ENCODE data around the gene CACHD1. TPM values are rescaled to one million over a fixed set of nuclear protein-coding genes. Genes with fewer than 3 reads are reported as not detected.

CACHD1 gene
- total RNA-seq, 1 donor from 2014 or later = 12.1 TPM

DNA sequence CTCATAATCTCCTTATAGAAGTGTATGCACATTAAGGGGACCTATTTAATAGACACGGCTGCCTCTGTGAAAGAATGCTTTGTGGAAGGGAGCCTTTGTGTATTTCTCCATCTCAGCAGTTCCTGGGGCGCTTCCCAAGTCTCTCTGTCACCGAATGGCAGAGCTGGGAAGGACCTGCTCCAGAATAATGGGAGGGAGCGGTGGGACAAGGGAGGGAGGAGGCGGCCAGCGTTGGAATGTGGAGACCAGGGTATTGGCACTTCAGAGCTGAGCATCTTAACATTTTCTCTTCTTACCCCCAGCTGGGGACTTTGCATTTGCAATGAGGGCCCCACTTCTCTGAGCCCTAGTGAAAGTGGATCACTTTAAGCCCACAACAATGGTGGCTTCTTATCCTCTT, 23.9 kb downstream of the CACHD1 start:
- H3K36me3 ChIP-seq (ENCODE audit: control insufficient read depth, insufficient read depth, low read length) = no peaks in the 10 kb centered on the region
- TF ChIP-seq, protein P1, sequence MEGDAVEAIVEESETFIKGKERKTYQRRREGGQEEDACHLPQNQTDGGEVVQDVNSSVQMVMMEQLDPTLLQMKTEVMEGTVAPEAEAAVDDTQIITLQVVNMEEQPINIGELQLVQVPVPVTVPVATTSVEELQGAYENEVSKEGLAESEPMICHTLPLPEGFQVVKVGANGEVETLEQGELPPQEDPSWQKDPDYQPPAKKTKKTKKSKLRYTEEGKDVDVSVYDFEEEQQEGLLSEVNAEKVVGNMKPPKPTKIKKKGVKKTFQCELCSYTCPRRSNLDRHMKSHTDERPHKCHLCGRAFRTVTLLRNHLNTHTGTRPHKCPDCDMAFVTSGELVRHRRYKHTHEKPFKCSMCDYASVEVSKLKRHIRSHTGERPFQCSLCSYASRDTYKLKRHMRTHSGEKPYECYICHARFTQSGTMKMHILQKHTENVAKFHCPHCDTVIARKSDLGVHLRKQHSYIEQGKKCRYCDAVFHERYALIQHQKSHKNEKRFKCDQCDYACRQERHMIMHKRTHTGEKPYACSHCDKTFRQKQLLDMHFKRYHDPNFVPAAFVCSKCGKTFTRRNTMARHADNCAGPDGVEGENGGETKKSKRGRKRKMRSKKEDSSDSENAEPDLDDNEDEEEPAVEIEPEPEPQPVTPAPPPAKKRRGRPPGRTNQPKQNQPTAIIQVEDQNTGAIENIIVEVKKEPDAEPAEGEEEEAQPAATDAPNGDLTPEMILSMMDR (IDR thresholded peaks at IDR 0.05; ENCODE audit: insufficient read depth, low read length, poor library complexity, severe bottlenecking) = no peak
- no peak overlapping the region for H3K4me3 ChIP-seq (ENCODE audit: low read depth, low read length)
- no peak for DNase-seq (ENCODE audit: low read depth)
- no peaks in the 10 kb centered on the region for H3K27me3 ChIP-seq (ENCODE audit: control insufficient read depth, insufficient read depth, low read length)

DNA sequence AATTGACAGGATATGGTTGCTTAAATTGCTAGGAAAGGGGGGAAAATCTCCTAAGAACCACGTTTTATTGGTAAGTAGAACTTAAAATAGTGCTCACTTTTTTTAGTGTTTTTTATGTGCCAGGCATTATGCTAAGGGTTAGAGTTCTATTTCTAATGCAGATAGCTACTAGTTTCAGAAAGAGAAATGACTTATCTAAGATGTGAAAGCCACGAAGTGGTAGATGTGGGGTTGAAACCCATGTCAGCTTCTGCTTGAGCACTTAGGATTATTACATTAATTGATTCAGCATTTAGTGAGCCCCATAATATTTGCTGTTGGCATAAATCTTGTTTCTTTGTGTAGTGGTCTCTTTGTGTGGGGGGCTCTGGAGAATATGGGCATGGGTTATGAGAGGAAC, 24.7 kb downstream of the CACHD1 start:
- DNase-seq (ENCODE audit: low read depth) = no peak
- TF ChIP-seq, protein P1 (IDR thresholded peaks at IDR 0.05; ENCODE audit: insufficient read depth, low read length, poor library complexity, severe bottlenecking) = no peak
- no peak overlapping the region for H3K4me3 ChIP-seq (ENCODE audit: low read depth, low read length)
- H3K27me3 ChIP-seq (ENCODE audit: control insufficient read depth, insufficient read depth, low read length) = no peaks in the 10 kb centered on the region
- no peaks in the 10 kb centered on the region for H3K36me3 ChIP-seq (ENCODE audit: control insufficient read depth, insufficient read depth, low read length)

DNA sequence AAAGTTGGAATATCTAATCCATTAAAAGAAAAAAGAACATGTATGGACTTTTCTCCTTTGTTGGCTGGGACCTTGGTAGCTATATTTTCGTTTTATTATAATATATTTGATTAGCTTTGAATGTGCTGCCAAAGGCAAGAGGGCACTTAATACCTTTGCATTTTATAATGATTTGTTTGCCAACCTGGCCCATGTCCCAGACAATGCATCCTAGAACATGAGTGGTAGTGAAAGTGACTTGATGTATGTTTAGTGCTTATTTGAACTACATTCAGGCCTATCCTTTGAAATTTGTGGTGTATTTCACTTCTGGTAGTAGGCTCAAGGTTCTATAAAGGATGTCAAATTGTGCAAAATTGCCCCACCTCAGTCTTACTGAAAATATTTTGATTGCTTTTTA, 25.9 kb downstream of the CACHD1 start:
- TF ChIP-seq, protein P1 (IDR thresholded peaks at IDR 0.05; ENCODE audit: insufficient read depth, low read length, poor library complexity, severe bottlenecking) = no peak
- Histone ChIP-seq H3K4me3 (ENCODE audit: low read depth, low read length) (no peak overlapping the region), H3K36me3 (ENCODE audit: control insufficient read depth, insufficient read depth, low read length) (no peaks in the 10 kb centered on the region), H3K27me3 (ENCODE audit: control insufficient read depth, insufficient read depth, low read length) (no peaks in the 10 kb centered on the region)
- no peak for DNase-seq (ENCODE audit: low read depth)

DNA sequence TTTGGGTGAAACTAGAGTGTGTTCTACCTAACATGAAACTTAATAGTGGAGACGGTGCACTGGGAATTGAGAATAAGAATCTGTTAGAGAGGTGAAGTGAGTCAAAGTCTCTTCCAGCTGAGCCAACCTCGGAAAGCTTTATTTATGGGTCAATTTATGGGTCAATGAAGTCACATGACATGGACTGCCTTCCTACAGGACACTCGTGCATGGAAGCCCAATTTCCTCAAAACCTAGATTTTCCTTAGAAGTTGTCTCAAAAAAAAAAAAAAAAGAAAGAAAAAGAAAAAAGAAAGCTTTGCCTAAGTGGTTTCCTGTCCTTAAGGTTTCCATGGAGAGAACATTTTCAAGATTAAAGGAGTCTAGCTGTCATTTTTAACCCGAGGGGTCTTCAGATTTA, 26.7 kb downstream of the CACHD1 start:
- TF ChIP-seq, protein P1 (IDR thresholded peaks at IDR 0.05; ENCODE audit: insufficient read depth, low read length, poor library complexity, severe bottlenecking) = no peak
- Histone ChIP-seq H3K4me3 (ENCODE audit: low read depth, low read length) (no peak overlapping the region), H3K36me3 (ENCODE audit: control insufficient read depth, insufficient read depth, low read length) (no peaks in the 10 kb centered on the region), H3K27me3 (ENCODE audit: control insufficient read depth, insufficient read depth, low read length) (no peaks in the 10 kb centered on the region)
- DNase-seq (ENCODE audit: low read depth) = no peak

DNA sequence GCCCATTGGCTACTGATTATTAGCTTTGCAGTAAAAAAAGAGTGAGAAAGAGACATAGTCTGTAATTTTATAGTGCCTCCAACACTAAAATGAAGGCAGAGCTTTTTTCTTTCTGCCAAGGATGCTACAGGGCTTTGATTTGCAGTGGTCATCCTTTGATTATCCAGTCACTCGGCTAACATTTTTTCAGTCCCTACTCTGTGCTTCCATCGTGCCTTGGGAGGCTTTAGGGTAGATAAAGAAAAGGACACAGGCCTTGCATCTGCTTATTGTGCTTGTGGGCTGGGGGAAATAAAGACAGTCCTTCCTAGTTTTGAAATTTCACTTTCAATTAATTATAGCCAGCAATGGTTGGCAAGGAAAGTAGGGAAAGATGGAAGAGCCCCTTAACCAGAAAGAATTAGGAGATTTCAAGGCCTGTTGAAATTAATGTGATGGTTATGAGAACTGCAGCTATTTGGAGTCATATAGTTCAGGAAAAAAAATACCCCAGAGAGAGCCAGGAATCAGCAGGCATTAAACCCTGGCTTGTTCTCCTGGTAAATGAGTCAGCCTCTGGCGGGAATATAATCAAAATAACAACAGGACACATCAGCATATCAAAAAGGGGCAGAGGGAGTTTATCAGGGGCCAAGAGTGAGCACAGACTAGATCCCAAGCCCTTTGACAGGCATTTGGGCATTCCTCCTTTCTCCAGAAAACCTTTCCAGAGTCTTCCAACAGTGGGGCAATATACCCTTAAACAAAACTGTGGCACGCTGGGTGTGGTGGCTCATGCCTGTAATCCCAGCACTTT, 27.4 kb downstream of the CACHD1 start:
- DNase-seq (ENCODE audit: low read depth) = no peak
- Histone ChIP-seq H3K27me3 (ENCODE audit: control insufficient read depth, insufficient read depth, low read length) (no peaks in the 10 kb centered on the region), H3K4me3 (ENCODE audit: low read depth, low read length) (no peak overlapping the region), H3K36me3 (ENCODE audit: control insufficient read depth, insufficient read depth, low read length) (no peaks in the 10 kb centered on the region)
- TF ChIP-seq, protein P1 (IDR thresholded peaks at IDR 0.05; ENCODE audit: insufficient read depth, low read length, poor library complexity, severe bottlenecking) = no peak

DNA sequence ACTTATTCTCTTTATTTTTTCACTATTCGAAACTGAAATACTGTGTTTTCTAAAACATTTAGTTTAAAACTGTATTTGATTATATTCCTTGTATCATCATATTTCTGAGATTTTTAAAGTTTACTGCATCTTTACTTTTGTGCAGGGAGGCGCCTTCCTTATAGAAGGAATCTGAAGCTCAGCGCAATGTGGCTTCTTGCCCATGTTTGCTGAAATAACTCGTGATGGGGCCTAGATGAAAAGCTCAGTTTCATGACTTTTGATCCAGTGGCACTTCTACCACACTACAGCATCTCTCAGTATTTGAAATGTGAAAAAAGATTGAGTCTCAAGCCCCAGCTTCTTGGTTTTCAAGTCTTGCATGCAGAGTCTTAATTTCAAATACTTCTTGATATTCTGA, 28.4 kb downstream of the CACHD1 start:
- TF ChIP-seq, protein P1 (IDR thresholded peaks at IDR 0.05; ENCODE audit: insufficient read depth, low read length, poor library complexity, severe bottlenecking) = no peak
- Histone ChIP-seq H3K36me3 (ENCODE audit: control insufficient read depth, insufficient read depth, low read length) (no peaks in the 10 kb centered on the region), H3K27me3 (ENCODE audit: control insufficient read depth, insufficient read depth, low read length) (no peaks in the 10 kb centered on the region), H3K4me3 (ENCODE audit: low read depth, low read length) (no peak overlapping the region)
- DNase-seq (ENCODE audit: low read depth) = no peak

Measured in kidney epithelial cell (primary cell).